Measurements from ENCODE around the gene DNM3. TPM values are rescaled to one million over a fixed set of nuclear protein-coding genes. Genes with fewer than 3 reads are reported as not detected.
"Not testable (repeated sequence)": the region's sequence is repeated elsewhere in the genome, so short reads cannot be mapped to it uniquely, and the experiment has no call there.

Gene DNM3
- total and polyA plus RNA-seq, 4 donors: 38.5 to 93.9 (median 48.5) TPM

DNA sequence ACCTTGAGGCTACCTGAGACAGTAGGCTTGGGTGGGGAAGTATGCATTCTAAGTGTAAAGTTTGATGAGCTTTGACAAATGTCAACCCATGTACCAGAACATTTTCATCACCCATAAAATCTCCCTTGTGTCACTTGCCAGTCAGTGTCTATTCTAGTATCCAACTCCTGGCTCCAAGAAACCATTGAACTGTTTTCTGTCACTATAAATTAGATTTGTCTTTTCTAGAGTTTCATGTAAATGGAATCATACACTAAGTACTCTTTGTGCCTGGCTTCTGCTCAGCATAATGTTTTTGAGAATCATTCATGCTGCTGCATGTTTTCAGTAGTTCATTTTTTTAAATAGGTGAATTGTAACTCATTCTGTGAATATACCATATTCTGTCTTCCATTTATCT, 165.4 kb downstream of the DNM3 start:
- no peaks in the 10 kb centered on the region for H3K27me3 ChIP-seq (ENCODE audit: control insufficient read depth, insufficient read depth, low read length)
- H3K9me3 ChIP-seq (ENCODE audit: control insufficient read depth, insufficient read depth, low read length): no peaks in the 10 kb centered on the region
- no peaks in the 10 kb centered on the region for H3K4me1 ChIP-seq (ENCODE audit: control insufficient read depth, insufficient read depth, low read length)
- no peak overlapping the region for H3K4me3 ChIP-seq (ENCODE audit: low read depth, low read length)
- H3K36me3 ChIP-seq (ENCODE audit: control insufficient read depth, insufficient read depth, low read length): no peaks in the 10 kb centered on the region
- H3K27ac ChIP-seq (ENCODE audit: low read depth, low read length): no peak overlapping the region
- DNase-seq (ENCODE audit: low read depth in 4 of 6, low spot score in 6 of 6): no peak

GRCh38 chr1:172018727-172019311, 177.5 kb downstream of the DNM3 start:
- H3K9me3 ChIP-seq (ENCODE audit: control insufficient read depth, insufficient read depth, low read length): no peaks in the 10 kb centered on the region
- H3K36me3 ChIP-seq (ENCODE audit: control insufficient read depth, insufficient read depth, low read length): no peaks in the 10 kb centered on the region
- DNase-seq (ENCODE audit: low read depth in 4 of 6, low spot score in 6 of 6): no peak
- no peak overlapping the region for H3K27ac ChIP-seq (ENCODE audit: low read depth, low read length)
- no peaks in the 10 kb centered on the region for H3K4me1 ChIP-seq (ENCODE audit: control insufficient read depth, insufficient read depth, low read length)
- H3K4me3 ChIP-seq (ENCODE audit: low read depth, low read length): no peak overlapping the region
- 100% methylated on average over 1 of the region's 1 CpG for WGBS (ENCODE audit: insufficient coverage)
- H3K27me3 ChIP-seq (ENCODE audit: control insufficient read depth, insufficient read depth, low read length): no peaks in the 10 kb centered on the region

DNA sequence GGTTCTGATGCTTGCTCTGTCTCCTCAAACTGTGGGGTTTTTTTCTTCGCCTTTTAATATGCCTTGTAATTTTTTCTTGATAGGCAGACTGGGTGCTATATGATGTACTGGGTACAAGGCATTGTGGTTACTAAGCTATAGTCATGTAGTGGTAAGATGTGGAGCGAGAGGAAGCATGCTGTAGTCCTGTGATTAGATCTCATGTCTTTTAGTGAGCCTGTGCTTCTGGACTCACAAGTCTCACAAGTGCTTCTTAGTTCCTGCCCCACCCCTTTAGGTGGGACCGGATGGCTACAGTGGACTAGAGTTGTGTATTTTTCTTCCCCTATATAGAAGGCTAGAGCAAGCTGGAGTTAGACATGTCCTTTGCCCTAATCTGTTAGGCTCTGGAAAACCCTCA, 178.7 kb downstream of the DNM3 start:
- no peak for DNase-seq (ENCODE audit: low read depth in 4 of 6, low spot score in 6 of 6)
- no peaks in the 10 kb centered on the region for H3K9me3 ChIP-seq (ENCODE audit: control insufficient read depth, insufficient read depth, low read length)
- 100% methylated on average over 2 of the region's 3 CpGs for WGBS (ENCODE audit: insufficient coverage)
- H3K4me1 ChIP-seq (ENCODE audit: control insufficient read depth, insufficient read depth, low read length): no peaks in the 10 kb centered on the region
- no peaks in the 10 kb centered on the region for H3K36me3 ChIP-seq (ENCODE audit: control insufficient read depth, insufficient read depth, low read length)
- no peak overlapping the region for H3K27ac ChIP-seq (ENCODE audit: low read depth, low read length)
- H3K4me3 ChIP-seq (ENCODE audit: low read depth, low read length): no peak overlapping the region
- H3K27me3 ChIP-seq (ENCODE audit: control insufficient read depth, insufficient read depth, low read length): no peaks in the 10 kb centered on the region

GRCh38 chr1:172024516-172024915, 183.2 kb downstream of the DNM3 start:
- 91% methylated on average over 5 of the region's 5 CpGs for WGBS (ENCODE audit: insufficient coverage)
- no peaks in the 10 kb centered on the region for H3K4me1 ChIP-seq (ENCODE audit: control insufficient read depth, insufficient read depth, low read length)
- no peaks in the 10 kb centered on the region for H3K27me3 ChIP-seq (ENCODE audit: control insufficient read depth, insufficient read depth, low read length)
- no peak overlapping the region for H3K4me3 ChIP-seq (ENCODE audit: low read depth, low read length)
- no peak overlapping the region for H3K27ac ChIP-seq (ENCODE audit: low read depth, low read length)
- H3K9me3 ChIP-seq (ENCODE audit: control insufficient read depth, insufficient read depth, low read length): no peaks in the 10 kb centered on the region
- no peaks in the 10 kb centered on the region for H3K36me3 ChIP-seq (ENCODE audit: control insufficient read depth, insufficient read depth, low read length)
- DNase-seq (ENCODE audit: low read depth in 4 of 6, low spot score in 6 of 6): no peak

DNA sequence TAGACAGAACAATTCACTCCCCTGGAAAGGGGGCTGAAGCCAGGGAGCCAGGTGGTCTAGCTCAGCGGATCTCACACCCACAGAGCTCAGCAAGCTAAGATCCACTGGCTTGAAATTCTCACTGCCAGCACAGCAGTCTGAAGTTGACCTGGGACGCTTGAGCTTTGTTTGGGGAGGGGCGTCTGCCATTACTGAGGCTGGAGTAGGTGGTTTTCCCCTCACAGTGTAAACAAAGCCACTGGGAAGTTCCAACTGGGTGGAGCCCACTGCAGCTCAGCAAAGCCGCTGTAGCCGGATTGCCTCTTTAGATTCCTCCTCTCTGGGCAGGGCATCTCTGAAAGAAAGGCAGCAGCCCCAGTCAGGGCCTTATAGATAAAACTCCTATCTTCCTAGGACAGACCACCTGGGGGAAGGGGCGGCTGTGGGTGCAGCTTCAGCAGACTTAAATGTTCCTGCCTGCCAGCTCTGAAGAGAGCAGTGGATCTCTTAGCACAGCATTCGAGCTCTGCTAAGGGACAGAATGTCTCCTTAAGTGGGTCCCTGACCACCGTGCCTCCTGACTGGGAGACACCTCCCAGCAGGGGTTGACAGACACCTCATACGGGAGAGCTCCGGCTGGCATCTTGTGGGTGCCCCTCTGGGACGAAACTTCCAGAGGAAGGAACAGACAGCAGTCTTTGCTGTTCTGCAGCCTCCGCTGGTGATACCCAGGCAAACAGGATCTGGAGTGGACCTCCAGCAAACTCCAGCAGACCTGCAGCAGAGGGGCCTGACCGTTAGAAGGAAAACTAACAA, 183.8 kb downstream of the DNM3 start:
- not testable (repeated sequence) for H3K9me3 ChIP-seq (ENCODE audit: control insufficient read depth, insufficient read depth, low read length); H3K27me3 ChIP-seq (ENCODE audit: control insufficient read depth, insufficient read depth, low read length); DNase-seq (ENCODE audit: low read depth in 4 of 6, low spot score in 6 of 6); H3K27ac ChIP-seq (ENCODE audit: low read depth, low read length); H3K4me1 ChIP-seq (ENCODE audit: control insufficient read depth, insufficient read depth, low read length); H3K4me3 ChIP-seq (ENCODE audit: low read depth, low read length); H3K36me3 ChIP-seq (ENCODE audit: control insufficient read depth, insufficient read depth, low read length)
- WGBS (ENCODE audit: insufficient coverage): 96% methylated on average over 8 of the region's 13 CpGs

DNA sequence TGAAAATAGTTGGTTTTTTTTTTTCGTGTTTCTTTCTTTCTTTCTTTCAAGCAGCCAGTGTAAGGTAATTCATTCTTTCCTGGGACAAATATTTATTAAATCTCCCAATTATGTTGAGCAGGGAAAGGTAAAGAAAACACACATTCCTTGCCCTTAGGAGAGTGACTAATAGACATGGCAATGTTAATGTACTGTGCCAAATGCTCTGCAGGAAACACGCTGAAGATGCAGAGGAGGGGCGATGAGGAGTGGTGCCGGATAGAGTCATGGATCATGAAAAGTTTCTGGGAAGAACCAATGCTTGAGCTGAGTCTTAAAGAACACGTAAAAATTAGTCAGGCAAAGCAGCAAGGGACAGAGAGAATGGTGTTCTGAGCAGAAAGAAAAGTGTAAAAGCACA, 199.2 kb downstream of the DNM3 start:
- H3K9me3 ChIP-seq (ENCODE audit: control insufficient read depth, insufficient read depth, low read length): no peaks in the 10 kb centered on the region
- no peak overlapping the region for H3K4me3 ChIP-seq (ENCODE audit: low read depth, low read length)
- no peak overlapping the region for H3K27ac ChIP-seq (ENCODE audit: low read depth, low read length)
- H3K27me3 ChIP-seq (ENCODE audit: control insufficient read depth, insufficient read depth, low read length): no peaks in the 10 kb centered on the region
- DNase-seq (ENCODE audit: low read depth in 4 of 6, low spot score in 6 of 6): no peak
- H3K36me3 ChIP-seq (ENCODE audit: control insufficient read depth, insufficient read depth, low read length): peaks cover 4% of the 10 kb centered on the region
- 79% methylated on average over 4 of the region's 5 CpGs for WGBS (ENCODE audit: insufficient coverage)
- H3K4me1 ChIP-seq (ENCODE audit: control insufficient read depth, insufficient read depth, low read length): no peaks in the 10 kb centered on the region

DNA sequence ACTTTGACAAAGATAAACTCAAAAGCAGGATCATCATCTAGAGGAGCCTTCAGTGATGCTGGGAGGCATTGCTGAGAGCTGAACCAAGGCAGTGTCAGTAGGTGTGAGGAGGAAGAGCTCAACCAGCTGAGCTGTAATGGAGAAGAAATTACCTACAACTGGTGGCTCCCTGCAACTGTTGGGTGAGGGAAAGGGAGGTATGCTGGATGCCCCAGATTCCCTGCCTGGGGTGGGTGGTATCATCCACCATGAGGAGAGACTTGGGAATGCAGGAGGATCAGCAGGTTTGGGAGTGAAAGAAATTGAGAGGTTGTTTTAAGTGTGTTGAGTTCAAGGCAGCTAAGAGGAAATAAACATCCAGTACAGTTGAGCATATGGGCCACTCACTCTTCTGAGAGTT, 199.8 kb downstream of the DNM3 start:
- no peaks in the 10 kb centered on the region for H3K4me1 ChIP-seq (ENCODE audit: control insufficient read depth, insufficient read depth, low read length)
- no peak for DNase-seq (ENCODE audit: low read depth in 4 of 6, low spot score in 6 of 6)
- H3K9me3 ChIP-seq (ENCODE audit: control insufficient read depth, insufficient read depth, low read length): no peaks in the 10 kb centered on the region
- H3K4me3 ChIP-seq (ENCODE audit: low read depth, low read length): no peak overlapping the region
- no peaks in the 10 kb centered on the region for H3K27me3 ChIP-seq (ENCODE audit: control insufficient read depth, insufficient read depth, low read length)
- H3K36me3 ChIP-seq (ENCODE audit: control insufficient read depth, insufficient read depth, low read length): peaks cover 4% of the 10 kb centered on the region
- H3K27ac ChIP-seq (ENCODE audit: low read depth, low read length): no peak overlapping the region

GRCh38 chr1:172041742-172042141, 200.4 kb downstream of the DNM3 start:
- no peak overlapping the region for H3K4me3 ChIP-seq (ENCODE audit: low read depth, low read length)
- no peak overlapping the region for H3K27ac ChIP-seq (ENCODE audit: low read depth, low read length)
- no CpG with 5 or more reads among the region's 2 CpGs for WGBS (ENCODE audit: insufficient coverage)
- H3K9me3 ChIP-seq (ENCODE audit: control insufficient read depth, insufficient read depth, low read length): no peaks in the 10 kb centered on the region
- no peaks in the 10 kb centered on the region for H3K4me1 ChIP-seq (ENCODE audit: control insufficient read depth, insufficient read depth, low read length)
- H3K27me3 ChIP-seq (ENCODE audit: control insufficient read depth, insufficient read depth, low read length): no peaks in the 10 kb centered on the region
- peaks cover 4% of the 10 kb centered on the region for H3K36me3 ChIP-seq (ENCODE audit: control insufficient read depth, insufficient read depth, low read length)
- peak in 3 of 6 donors; percentile 2 to 47 (median 40) for DNase-seq (ENCODE audit: low read depth in 4 of 6, low spot score in 6 of 6)

GRCh38 chr1:172043900-172044299, 202.6 kb downstream of the DNM3 start:
- DNase-seq (ENCODE audit: low read depth in 4 of 6, low spot score in 6 of 6): peak in 1 of 6 donors; percentile 19
- Histone ChIP-seq H3K27me3 (ENCODE audit: control insufficient read depth, insufficient read depth, low read length) (no peaks in the 10 kb centered on the region), H3K4me1 (ENCODE audit: control insufficient read depth, insufficient read depth, low read length) (no peaks in the 10 kb centered on the region), H3K36me3 (ENCODE audit: control insufficient read depth, insufficient read depth, low read length) (peaks cover 4% of the 10 kb centered on the region), H3K4me3 (ENCODE audit: low read depth, low read length) (no peak overlapping the region), H3K9me3 (ENCODE audit: control insufficient read depth, insufficient read depth, low read length) (no peaks in the 10 kb centered on the region), H3K27ac (ENCODE audit: low read depth, low read length) (no peak overlapping the region)

GRCh38 chr1:172051898-172052297, 210.6 kb downstream of the DNM3 start:
- H3K4me1 ChIP-seq (ENCODE audit: control insufficient read depth, insufficient read depth, low read length): no peaks in the 10 kb centered on the region
- H3K36me3 ChIP-seq (ENCODE audit: control insufficient read depth, insufficient read depth, low read length): peaks cover 2% of the 10 kb centered on the region
- no peak overlapping the region for H3K4me3 ChIP-seq (ENCODE audit: low read depth, low read length)
- H3K27me3 ChIP-seq (ENCODE audit: control insufficient read depth, insufficient read depth, low read length): no peaks in the 10 kb centered on the region
- WGBS (ENCODE audit: insufficient coverage): no CpG with 5 or more reads among the region's 2 CpGs
- DNase-seq (ENCODE audit: low read depth in 4 of 6, low spot score in 6 of 6): no peak
- H3K27ac ChIP-seq (ENCODE audit: low read depth, low read length): no peak overlapping the region
- no peaks in the 10 kb centered on the region for H3K9me3 ChIP-seq (ENCODE audit: control insufficient read depth, insufficient read depth, low read length)
